ENCODE data around the gene SSNA1.
A peak's percentile ranks its signal among the peaks of the same experiment; 100 is the strongest.

SSNA1 gene

GRCh38 chr9:137166380-137167229, 21.9 kb upstream of the SSNA1 start:
- H3K18ac ChIP-seq (ENCODE audit: low read length) = peak overlapping the region; percentile 57
- no peak overlapping the region for H3K4me3 ChIP-seq (ENCODE audit: low read length in 2 of 2)
- H2AFZ ChIP-seq (ENCODE audit: low read length) = no peak overlapping the region
- H3K14ac ChIP-seq (ENCODE audit: low read length) = peak overlapping the region; percentile 89
- no peak overlapping the region for H3K27ac ChIP-seq (replicated peaks; ENCODE audit: low read length)
- peak overlapping the region; percentile 73 for H2BK12ac ChIP-seq (ENCODE audit: low read length)
- peaks cover 9 to 22% of the 10 kb centered on the region in 2 donors for H3K4me1 ChIP-seq (ENCODE audit: control insufficient read depth in 2 of 2, insufficient read depth in 1 of 2, low read depth in 1 of 2, low read length in 2 of 2)
- no peak overlapping the region for H4K91ac ChIP-seq (ENCODE audit: low read depth, low read length, poor library complexity)
- peaks cover 2% of the 10 kb centered on the region for H3K79me1 ChIP-seq (ENCODE audit: low read depth, low read length)
- peak overlapping the region; percentile 39 for H2BK5ac ChIP-seq (ENCODE audit: low read length)
- H4K8ac ChIP-seq (ENCODE audit: low read depth, low read length) = no peak overlapping the region
- no peak for DNase-seq (ENCODE audit: low spot score)
- H3K9ac ChIP-seq (ENCODE audit: low read depth, low read length, poor library complexity) = peak overlapping the region; percentile 60
- H3K4me2 ChIP-seq (ENCODE audit: insufficient read depth, low read length, poor library complexity, severe bottlenecking) = no peak overlapping the region
- peaks cover 34 to 98% (median 97%) of the 10 kb centered on the region in 3 experiments for H3K27me3 ChIP-seq (ENCODE audit: control insufficient read depth in 3 of 3, insufficient read depth in 3 of 3, low read depth in 1 of 3, low read length in 3 of 3)
- H3K4ac ChIP-seq (ENCODE audit: low read length) = no peak overlapping the region
- peak overlapping the region; percentile 97 for H2AK5ac ChIP-seq (ENCODE audit: low read depth, low read length)
- no CpG with 5 or more reads among the region's 22 CpGs for WGBS, 2 donors (ENCODE audit: extremely low coverage in 2 of 2, insufficient read length in 2 of 2, insufficient replicate concordance in 1 of 2)
- H2BK120ac ChIP-seq (ENCODE audit: low read depth, low read length) = no peak overlapping the region
- no peaks in the 10 kb centered on the region for H3K36me3 ChIP-seq (replicated peaks in 1 of 2; ENCODE audit: control insufficient read depth in 2 of 2, insufficient read depth in 2 of 2, low read length in 2 of 2)
- peak overlapping the region; percentile 65 for H3K23ac ChIP-seq (ENCODE audit: low read depth, low read length, poor library complexity)
- H2BK15ac ChIP-seq (ENCODE audit: low read length) = peak overlapping the region; percentile 85
- peaks cover 0 to 3% of the 10 kb centered on the region in 2 donors for H3K9me3 ChIP-seq (replicated peaks in 1 of 2; ENCODE audit: control insufficient read depth in 2 of 2, insufficient read depth in 1 of 2, low read depth in 1 of 2, low read length in 2 of 2)

- Histone ChIP-seq H3K18ac (ENCODE audit: low read length) (peak overlapping the region; percentile 83), H3K9ac (ENCODE audit: low read depth, low read length, poor library complexity) (peak overlapping the region; percentile 60), H3K79me1 (ENCODE audit: low read depth, low read length) (peaks cover 2% of the 10 kb centered on the region), H3K27ac (replicated peaks; ENCODE audit: low read length) (no peak overlapping the region), H3K27me3 (ENCODE audit: control insufficient read depth in 3 of 3, insufficient read depth in 3 of 3, low read depth in 1 of 3, low read length in 3 of 3) (peaks cover 32 to 97% (median 93%) of the 10 kb centered on the region in 3 experiments), H2BK120ac (ENCODE audit: low read depth, low read length) (no peak overlapping the region), H2BK5ac (ENCODE audit: low read length) (peak overlapping the region; percentile 39), H2BK15ac (ENCODE audit: low read length) (no peak overlapping the region), H3K23ac (ENCODE audit: low read depth, low read length, poor library complexity) (no peak overlapping the region), H3K4me1 (ENCODE audit: control insufficient read depth in 2 of 2, insufficient read depth in 1 of 2, low read depth in 1 of 2, low read length in 2 of 2) (peaks cover 9 to 22% of the 10 kb centered on the region in 2 donors), H4K91ac (ENCODE audit: low read depth, low read length, poor library complexity) (no peak overlapping the region), H3K36me3 (replicated peaks in 1 of 2; ENCODE audit: control insufficient read depth in 2 of 2, insufficient read depth in 2 of 2, low read length in 2 of 2) (no peaks in the 10 kb centered on the region), H3K14ac (ENCODE audit: low read length) (no peak overlapping the region), H3K4me2 (ENCODE audit: insufficient read depth, low read length, poor library complexity, severe bottlenecking) (peak overlapping the region; percentile 66), H3K4ac (ENCODE audit: low read length) (no peak overlapping the region), H2AK5ac (ENCODE audit: low read depth, low read length) (peak overlapping the region; percentile 97), H2BK12ac (ENCODE audit: low read length) (no peak overlapping the region), H4K8ac (ENCODE audit: low read depth, low read length) (no peak overlapping the region), H2AFZ (ENCODE audit: low read length) (peak overlapping the region; percentile 68), H3K9me3 (replicated peaks in 1 of 2; ENCODE audit: control insufficient read depth in 2 of 2, insufficient read depth in 1 of 2, low read depth in 1 of 2, low read length in 2 of 2) (peaks cover 0 to 3% of the 10 kb centered on the region in 2 donors), H3K4me3 (ENCODE audit: low read length in 2 of 2) (no peak overlapping the region)
- DNase-seq (ENCODE audit: low spot score) = no peak
- no CpG with 5 or more reads among the region's 44 CpGs for WGBS, 2 donors (ENCODE audit: extremely low coverage in 2 of 2, insufficient read length in 2 of 2, insufficient replicate concordance in 1 of 2)
Observed at GRCh38 chr9:137167277-137167746, 21.2 kb upstream of the SSNA1 start.

- H2BK120ac ChIP-seq (ENCODE audit: low read depth, low read length) = no peak overlapping the region
- H3K4ac ChIP-seq (ENCODE audit: low read length) = no peak overlapping the region
- H3K4me3 ChIP-seq (ENCODE audit: low read length in 2 of 2) = peak overlapping the region; percentile 16 to 51
- no peak overlapping the region for H3K27ac ChIP-seq (replicated peaks; ENCODE audit: low read length)
- peak; percentile 60 for DNase-seq (ENCODE audit: low spot score)
- no peak overlapping the region for H4K91ac ChIP-seq (ENCODE audit: low read depth, low read length, poor library complexity)
- no peak overlapping the region for H2BK5ac ChIP-seq (ENCODE audit: low read length)
- H2BK15ac ChIP-seq (ENCODE audit: low read length) = no peak overlapping the region
- peak overlapping the region; percentile 58 for H2BK12ac ChIP-seq (ENCODE audit: low read length)
- peaks cover 2% of the 10 kb centered on the region for H3K79me1 ChIP-seq (ENCODE audit: low read depth, low read length)
- peak overlapping the region; percentile 97 for H2AK5ac ChIP-seq (ENCODE audit: low read depth, low read length)
- H3K18ac ChIP-seq (ENCODE audit: low read length) = peak overlapping the region; percentile 83
- peak overlapping the region; percentile 60 for H3K9ac ChIP-seq (ENCODE audit: low read depth, low read length, poor library complexity)
- H2AFZ ChIP-seq (ENCODE audit: low read length) = peak overlapping the region; percentile 68
- no peak overlapping the region for H4K8ac ChIP-seq (ENCODE audit: low read depth, low read length)
- peaks cover 9 to 22% of the 10 kb centered on the region in 2 donors for H3K4me1 ChIP-seq (ENCODE audit: control insufficient read depth in 2 of 2, insufficient read depth in 1 of 2, low read depth in 1 of 2, low read length in 2 of 2)
- no CpG with 5 or more reads among the region's 57 CpGs for WGBS, 2 donors (ENCODE audit: extremely low coverage in 2 of 2, insufficient read length in 2 of 2, insufficient replicate concordance in 1 of 2)
- H3K4me2 ChIP-seq (ENCODE audit: insufficient read depth, low read length, poor library complexity, severe bottlenecking) = peak overlapping the region; percentile 66
- H3K27me3 ChIP-seq (ENCODE audit: control insufficient read depth in 3 of 3, insufficient read depth in 3 of 3, low read depth in 1 of 3, low read length in 3 of 3) = peaks cover 27 to 92% (median 86%) of the 10 kb centered on the region in 3 experiments
- H3K9me3 ChIP-seq (replicated peaks in 1 of 2; ENCODE audit: control insufficient read depth in 2 of 2, insufficient read depth in 1 of 2, low read depth in 1 of 2, low read length in 2 of 2) = peaks cover 0 to 3% of the 10 kb centered on the region in 2 donors
- no peaks in the 10 kb centered on the region for H3K36me3 ChIP-seq (replicated peaks in 1 of 2; ENCODE audit: control insufficient read depth in 2 of 2, insufficient read depth in 2 of 2, low read length in 2 of 2)
- H3K23ac ChIP-seq (ENCODE audit: low read depth, low read length, poor library complexity) = peak overlapping the region; percentile 65
- no peak overlapping the region for H3K14ac ChIP-seq (ENCODE audit: low read length)
Observed at GRCh38 chr9:137167747-137168572, 20.5 kb upstream of the SSNA1 start.
